Glomerular endothelial cell (primary cell): Measurements from ENCODE around the gene IL6R. TPM values are rescaled to one million over a fixed set of nuclear protein-coding genes. Genes with fewer than 3 reads are reported as not detected.

ENCODE experiments used
- DNase-seq: peaks from one replicate; pipeline ENCODE4 v3.0.0-alpha.2; 2011; ENCODE audit warnings: low read depth, low spot score; ENCODE audit errors: extremely low read depth
- total RNA-seq: library from RNA; depleted of rRNA; stranded (reverse); fragments of >200 nt; gene quantifications from 2 replicates; pipeline ENCODE4 v1.2.3, GENCODE V29; 2015

Gene IL6R
- total RNA-seq, 1 donor from 2014 or later, result 16.0 TPM

GRCh38 chr1:154502744-154503115, 97.6 kb downstream of the IL6R start:
- no peak for DNase-seq

GRCh38 chr1:154503898-154504297, 98.8 kb downstream of the IL6R start:
- no peak for DNase-seq

GRCh38 chr1:154512760-154513159, 107.6 kb downstream of the IL6R start:
- DNase-seq, result no peak

GRCh38 chr1:154514066-154514553, 109.0 kb downstream of the IL6R start:
- DNase-seq, result no peak

GRCh38 chr1:154517661-154518060, 112.5 kb downstream of the IL6R start:
- no peak for DNase-seq

Other genes with a start within 250 kb of the IL6R start
- gene TPM3, start 213.2 kb upstream of the IL6R start, total RNA-seq, result 712 and 835 TPM in 2 replicates
- not detected in 2 replicates for gene CFAP141, start 199.0 kb upstream of the IL6R start, total RNA-seq
- gene UBAP2L, start 184.4 kb upstream of the IL6R start, total RNA-seq, result 95.6 and 120 TPM in 2 replicates
- 53.8 and 68.1 TPM in 2 replicates for gene HAX1, start 132.7 kb upstream of the IL6R start, total RNA-seq
- gene AQP10, start 84.2 kb upstream of the IL6R start, total RNA-seq, result not detected in 2 replicates
- gene ATP8B2, start 79.8 kb upstream of the IL6R start, total RNA-seq, result 65.3 and 75.4 TPM in 2 replicates
- gene TDRD10, start 96.9 kb downstream of the IL6R start, total RNA-seq, result 1.6 and 4.3 TPM in 2 replicates
- gene SHE, start 97.1 kb downstream of the IL6R start, total RNA-seq, result 47.3 and 52.3 TPM in 2 replicates
- 40.5 and 42.1 TPM in 2 replicates for gene UBE2Q1, start 153.3 kb downstream of the IL6R start, total RNA-seq
- 0.12 TPM in 1 of 2 replicates, not detected in the other for gene CHRNB2, start 162.4 kb downstream of the IL6R start, total RNA-seq
- 106 and 162 TPM in 2 replicates for gene ADAR, start 202.8 kb downstream of the IL6R start, total RNA-seq